Testis (tissue), 3 donors: ENCODE data around the gene ZBTB5. TPM values are rescaled to one million over a fixed set of nuclear protein-coding genes. Genes with fewer than 3 reads are reported as not detected.
"Not testable (repeated sequence)": the region's sequence is repeated elsewhere in the genome, so short reads cannot be mapped to it uniquely, and the experiment has no call there.

Experiments used
- DNase-seq: peaks from one replicate; pipeline ENCODE4 v3.0.0-alpha.2; 2019
- H3K27ac ChIP-seq, 2 donors: fragments of 200-600 bp; sonication (generic); one replicate each; pipeline ENCODE4 v1.5.1; 2019
- H3K27me3 ChIP-seq: fragments of 200-600 bp; sonication (generic); one replicate; pipeline ENCODE4 v1.5.1; 2019
- H3K36me3 ChIP-seq: fragments of 200-600 bp; sonication (generic); one replicate; pipeline ENCODE4 v1.5.1; 2017; ENCODE audit warnings: low read depth; ENCODE audit errors: missing control alignments
- H3K4me1 ChIP-seq: fragments of 200-600 bp; sonication (generic); one replicate; pipeline ENCODE4 v1.5.1; 2019
- H3K4me3 ChIP-seq, 2 donors: fragments of 200-600 bp; sonication (generic); one replicate each; pipeline ENCODE4 v1.5.1; 2017 to 2019
- H3K9me3 ChIP-seq: fragments of 200-600 bp; sonication (generic); one replicate; pipeline ENCODE4 v1.5.1; 2017
- POLR2A ChIP-seq: fragments of 450-650 bp; IDR thresholded peaks from one replicate; pipeline ENCODE4 v1.6.1; 2017; ENCODE audit warnings: antibody characterized with exemption, mild to moderate bottlenecking, moderate library complexity
- WGBS, 2 donors: methylation state at CpG; one replicate each; pipeline ENCODE4 v1.1.5; 2018; 5-methylcytosine and 5-hydroxymethylcytosine counted together
- intact Hi-C: fragments of 100-400 bp; cut with DNase I; formaldehyde crosslinking; loops from one replicate; pipeline ENCODE4 v1.15.1; 2023; ENCODE audit warnings: low total_unique reads
- polyA plus RNA-seq: library from polyadenylated mRNA; stranded (reverse); fragments of 350-450 nt; fragmentation: Illumina TruSeq; extraction: RNeasy Lipid Tissue Mini Kit (QIAGEN cat#74804); gene quantifications from one replicate; pipeline ENCODE4 v1.2.3, GENCODE V29; 2014; ENCODE audit warnings: low read depth, low replicate concordance; ENCODE audit not compliant: insufficient read depth
- total RNA-seq, 2 donors: library from RNA; depleted of rRNA; stranded (reverse); fragments of >200 nt; gene quantifications; one replicate each; pipeline ENCODE4 v1.2.3, GENCODE V29; 2016
- TF ChIP-seq, protein P1 (sequence below), 3 experiments: fragments of 450-650 bp in 2 of 3; fragments of 200-600 bp in 1 of 3; sonication (generic) in 1 of 3; IDR thresholded peaks; one replicate each; pipeline ENCODE4 v1.5.1; 2016 to 2019; ENCODE audit warnings: antibody characterized with exemption in 3 of 3, mild to moderate bottlenecking in 2 of 3, moderate library complexity in 1 of 3

Gene ZBTB5
- total and polyA plus RNA-seq, 3 donors from 2014 or later, result 20.4 to 33.8 (median 28.4) TPM

DNA sequence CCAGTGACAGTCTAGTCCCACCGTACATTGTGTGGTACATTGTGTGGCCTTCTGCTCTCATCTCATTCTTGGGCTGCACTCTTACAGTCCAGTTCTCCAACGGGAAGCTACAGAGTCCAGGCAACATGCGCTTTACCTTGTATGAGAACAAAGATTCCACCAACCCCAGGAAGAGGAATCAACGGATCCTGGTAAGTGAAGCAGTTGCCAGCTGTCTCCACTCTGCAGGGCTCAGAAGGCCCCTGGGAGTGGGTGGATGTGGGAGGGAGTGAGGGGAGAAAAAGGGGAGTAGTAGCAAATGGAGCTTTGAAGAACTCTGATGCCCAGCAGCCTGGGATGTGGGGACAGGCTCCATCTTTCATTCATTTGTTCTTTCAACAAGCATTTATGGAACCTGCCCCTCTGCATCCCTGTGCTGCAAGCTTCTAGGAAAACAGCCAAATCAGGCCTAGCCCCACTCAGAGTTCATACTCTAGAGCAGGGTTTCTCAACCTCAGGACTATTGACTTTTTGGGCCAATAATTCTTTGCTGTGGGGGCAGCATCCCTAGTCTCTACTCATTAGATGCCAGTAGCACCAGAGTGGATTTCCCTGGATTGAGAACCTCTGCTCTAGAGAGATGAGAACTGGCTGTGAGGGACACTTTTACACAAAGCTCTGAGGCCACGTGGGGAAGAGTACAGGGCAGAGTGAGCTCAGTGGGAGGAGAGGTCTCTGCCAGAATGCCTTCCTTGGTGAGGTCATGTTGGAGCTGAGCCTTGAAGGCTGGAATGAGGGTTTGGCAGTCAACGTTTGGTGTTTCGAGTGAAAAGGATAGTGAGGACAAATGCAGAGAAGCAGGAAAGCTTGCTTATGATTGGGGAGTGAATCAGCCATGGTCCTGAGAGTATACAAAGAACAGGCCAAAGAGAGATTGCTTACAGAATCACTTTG lies 21.6 kb upstream of the ZBTB5 start:
- intact Hi-C loops, result no loop called here
- peak overlapping the region; percentile 47 to 71 for H3K27ac ChIP-seq
- WGBS, 2 donors, result 14 to 20% methylated on average over 6 to 7 of the region's 7 CpGs

GRCh38 chr9:37486256-37486615 lies 21.0 kb upstream of the ZBTB5 start:
- no peak for TF ChIP-seq POLR2A
- TF ChIP-seq, protein P1, sequence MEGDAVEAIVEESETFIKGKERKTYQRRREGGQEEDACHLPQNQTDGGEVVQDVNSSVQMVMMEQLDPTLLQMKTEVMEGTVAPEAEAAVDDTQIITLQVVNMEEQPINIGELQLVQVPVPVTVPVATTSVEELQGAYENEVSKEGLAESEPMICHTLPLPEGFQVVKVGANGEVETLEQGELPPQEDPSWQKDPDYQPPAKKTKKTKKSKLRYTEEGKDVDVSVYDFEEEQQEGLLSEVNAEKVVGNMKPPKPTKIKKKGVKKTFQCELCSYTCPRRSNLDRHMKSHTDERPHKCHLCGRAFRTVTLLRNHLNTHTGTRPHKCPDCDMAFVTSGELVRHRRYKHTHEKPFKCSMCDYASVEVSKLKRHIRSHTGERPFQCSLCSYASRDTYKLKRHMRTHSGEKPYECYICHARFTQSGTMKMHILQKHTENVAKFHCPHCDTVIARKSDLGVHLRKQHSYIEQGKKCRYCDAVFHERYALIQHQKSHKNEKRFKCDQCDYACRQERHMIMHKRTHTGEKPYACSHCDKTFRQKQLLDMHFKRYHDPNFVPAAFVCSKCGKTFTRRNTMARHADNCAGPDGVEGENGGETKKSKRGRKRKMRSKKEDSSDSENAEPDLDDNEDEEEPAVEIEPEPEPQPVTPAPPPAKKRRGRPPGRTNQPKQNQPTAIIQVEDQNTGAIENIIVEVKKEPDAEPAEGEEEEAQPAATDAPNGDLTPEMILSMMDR (IDR thresholded peaks at IDR 0.05), result no peak
- H3K4me3 ChIP-seq, result peak overlapping the region; percentile 75 to 79
- intact Hi-C loops, result no loop called here
- H3K36me3 ChIP-seq, result no peaks in the 10 kb centered on the region
- 2 to 3% methylated on average over 7 of the region's 7 CpGs for WGBS, 2 donors
- H3K27me3 ChIP-seq, result no peaks in the 10 kb centered on the region
- H3K9me3 ChIP-seq, result no peaks in the 10 kb centered on the region
- H3K4me1 ChIP-seq, result peaks cover 16% of the 10 kb centered on the region
- DNase-seq, result no peak
- H3K27ac ChIP-seq, result peak overlapping the region; percentile 47 to 71

More for the DNA sequence above, 21.6 kb upstream of the ZBTB5 start:
- Histone ChIP-seq H3K27me3 (no peaks in the 10 kb centered on the region), H3K4me1 (peaks cover 16% of the 10 kb centered on the region), H3K36me3 (no peaks in the 10 kb centered on the region), H3K9me3 (no peaks in the 10 kb centered on the region), H3K4me3 (peak overlapping the region; percentile 75 to 79)
- DNase-seq, result peak; percentile 66
- TF ChIP-seq, protein P1 (IDR thresholded peaks at IDR 0.05), result no peak
- TF ChIP-seq POLR2A, result no peak

GRCh38 chr9:37485389-37486255 lies 20.4 kb upstream of the ZBTB5 start, which contains the start of gene POLR1E:
Gene POLR1E (plus strand): TSS chr9:37485948. CDS start chr9:37486048, 100 bp downstream.
- Histone ChIP-seq H3K4me1 (peaks cover 16% of the 10 kb centered on the region), H3K36me3 (no peaks in the 10 kb centered on the region), H3K27me3 (no peaks in the 10 kb centered on the region), H3K9me3 (no peaks in the 10 kb centered on the region), H3K27ac (peak within 1 kb of the TSS; percentile 47 to 71), H3K4me3 (peak within 1 kb of the TSS; percentile 75 to 79)
- intact Hi-C loops, result no loop called here
- TF ChIP-seq, protein P1 (IDR thresholded peaks at IDR 0.05), result no peak
- TF ChIP-seq POLR2A, result no peak
- DNase-seq, result peak; percentile 98
- WGBS, 2 donors, result 1 to 4% methylated on average over 22 to 53 of the region's 56 CpGs

DNA sequence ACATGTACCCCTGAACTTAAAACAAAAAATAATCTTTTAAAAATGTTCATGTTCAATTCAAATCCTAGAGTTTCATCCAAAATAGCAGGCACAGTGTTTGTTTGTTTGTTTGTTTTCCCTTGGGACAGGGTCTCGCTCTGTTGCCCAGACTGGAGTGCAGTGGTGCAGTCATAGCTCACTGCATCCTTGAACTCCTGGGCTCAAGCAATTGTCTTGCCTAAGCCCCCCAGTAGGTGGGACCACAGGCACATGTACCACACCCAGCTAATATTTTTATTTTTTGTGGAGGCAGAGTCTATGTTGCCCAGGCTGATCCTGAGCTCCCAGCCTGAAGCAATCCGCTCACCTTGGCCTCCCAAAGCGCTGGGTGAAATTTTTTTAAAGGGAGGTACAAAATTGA lies 15.5 kb upstream of the ZBTB5 start:
- Histone ChIP-seq H3K36me3 (no peaks in the 10 kb centered on the region), H3K9me3 (no peaks in the 10 kb centered on the region), H3K4me3 (no peak overlapping the region), H3K27ac (no peak overlapping the region), H3K27me3 (no peaks in the 10 kb centered on the region), H3K4me1 (no peaks in the 10 kb centered on the region)
- 91 to 93% methylated on average over 3 of the region's 3 CpGs for WGBS, 2 donors
- intact Hi-C loops, result no loop called here
- no peak for DNase-seq
- TF ChIP-seq, protein P1 (IDR thresholded peaks at IDR 0.05), result no peak
- no peak for TF ChIP-seq POLR2A

DNA sequence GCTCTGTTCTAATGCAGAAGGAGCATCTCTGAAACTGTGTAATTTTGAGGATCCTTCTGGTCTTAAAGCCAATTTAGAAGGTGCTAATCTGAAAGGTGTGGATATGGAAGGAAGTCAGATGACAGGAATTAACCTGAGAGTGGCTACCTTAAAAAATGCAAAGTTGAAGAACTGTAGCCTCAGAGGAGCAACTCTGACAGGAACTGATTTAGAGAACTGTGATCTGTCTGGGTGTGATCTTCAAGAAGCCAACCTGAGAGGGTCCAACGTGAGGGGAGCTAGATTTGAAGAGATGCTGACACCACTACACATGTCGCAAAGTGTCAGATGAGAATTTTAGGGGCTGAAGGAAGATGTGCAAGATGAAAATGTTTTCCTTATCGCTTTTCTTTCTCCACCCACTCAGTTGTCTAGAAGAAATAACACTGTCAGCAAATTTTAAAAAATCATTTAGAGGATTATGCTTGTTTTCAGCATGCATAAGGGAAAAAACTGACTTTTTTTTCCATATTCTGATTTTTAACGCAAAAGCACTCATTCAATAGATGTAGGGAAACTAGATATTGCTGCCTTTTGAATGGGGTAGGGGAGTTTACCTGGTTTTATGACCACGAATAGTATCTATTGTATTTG lies 12.9 kb upstream of the ZBTB5 start:
- H3K36me3 ChIP-seq, H3K27me3 ChIP-seq, H3K27ac ChIP-seq, H3K4me3 ChIP-seq, intact Hi-C loops, H3K9me3 ChIP-seq, H3K4me1 ChIP-seq, DNase-seq: not testable (repeated sequence)
- 68 to 72% methylated on average over 5 of the region's 5 CpGs for WGBS, 2 donors

GRCh38 chr9:37477443-37477842 lies 12.2 kb upstream of the ZBTB5 start:
- H3K9me3 ChIP-seq, DNase-seq, H3K4me1 ChIP-seq, H3K27me3 ChIP-seq, H3K4me3 ChIP-seq, intact Hi-C loops, H3K36me3 ChIP-seq, H3K27ac ChIP-seq: not testable (repeated sequence)
- WGBS, 2 donors, result 89% methylated on average over 4 of the region's 4 CpGs
